ENCODE measurements around the gene KRTAP21-1.

GRCh38 chr21:30719401-30719800, 35.8 kb downstream of the KRTAP21-1 start:
- no peak for TF ChIP-seq GATA3 (IDR thresholded peaks at IDR 0.05; ENCODE audit: low read depth, low read length)
- no peak for TF ChIP-seq GATA2 (IDR thresholded peaks at IDR 0.05; ENCODE audit: low read depth, low read length)

Measured in SH-SY5Y (cell line).